Effector CD4-positive, alpha-beta T cell (primary cell): Measurements from ENCODE around the gene GHITM.

ENCODE experiments used
- DNase-seq: peaks from one replicate; pipeline ENCODE4 v3.0.0-alpha.2; 2020

GHITM gene

GRCh38 chr10:84201682-84202081 lies 62.4 kb downstream of the GHITM start:
- DNase-seq: no peak

GRCh38 chr10:84202349-84202748 lies 63.0 kb downstream of the GHITM start:
- DNase-seq: no peak
